HEK293 (cell line): ENCODE results near the gene HSF2.

ENCODE experiments used
- CTCF ChIP-seq: fragments of 450-650 bp; formaldehyde crosslinking; IDR thresholded peaks from 2 replicates; pipeline ENCODE4 v1.5.1; 2016; ENCODE audit warnings: missing biosample characterization, missing genetic modification characterization
- SP7 ChIP-seq: fragments of 450-650 bp; formaldehyde crosslinking; IDR thresholded peaks from 2 replicates; pipeline ENCODE4 v1.5.1; 2016; ENCODE audit warnings: missing biosample characterization, missing genetic modification characterization
- ZBTB21 ChIP-seq: fragments of 450-650 bp; formaldehyde crosslinking; IDR thresholded peaks from 2 replicates; pipeline ENCODE4 v1.5.1; 2017; ENCODE audit warnings: missing biosample characterization, missing genetic modification characterization
- ZNF16 ChIP-seq: fragments of 450-650 bp; formaldehyde crosslinking; IDR thresholded peaks from 2 replicates; pipeline ENCODE4 v1.5.1; 2016; ENCODE audit warnings: low read depth, missing biosample characterization, missing genetic modification characterization
- ZNF174 ChIP-seq: fragments of 450-650 bp; formaldehyde crosslinking; IDR thresholded peaks from 2 replicates; pipeline ENCODE4 v1.5.0; 2017; ENCODE audit warnings: missing biosample characterization, mild to moderate bottlenecking, missing genetic modification characterization
- ZNF398 ChIP-seq: fragments of 450-650 bp; formaldehyde crosslinking; IDR thresholded peaks from 2 replicates; pipeline ENCODE4 v1.5.1; 2017; ENCODE audit warnings: missing biosample characterization, missing genetic modification characterization
- ZNF660 ChIP-seq: fragments of 450-650 bp; IDR thresholded peaks from 2 replicates; pipeline ENCODE4 v1.5.1; 2018; ENCODE audit warnings: missing biosample characterization, mild to moderate bottlenecking, missing genetic modification characterization
- ZNF692 ChIP-seq: fragments of 450-650 bp; formaldehyde crosslinking; IDR thresholded peaks from 2 replicates; pipeline ENCODE4 v1.5.1; 2016; ENCODE audit warnings: missing biosample characterization, missing genetic modification characterization

GRCh38 chr6:122400121-122400450 is 634 bp downstream of the HSF2 start:
- TF ChIP-seq ZNF692 (tag by site-specific recombination): no peak
- no peak for TF ChIP-seq ZNF660 (tag by site-specific recombination)
- no peak for TF ChIP-seq CTCF (tag by site-specific recombination)
- TF ChIP-seq ZNF174 (tag by site-specific recombination): no peak
- no peak for TF ChIP-seq ZNF398 (tag by site-specific recombination)
- no peak for TF ChIP-seq SP7 (tag by site-specific recombination)
- no peak for TF ChIP-seq ZBTB21
- no peak for TF ChIP-seq ZNF16 (tag by site-specific recombination)
